GM12865 (cell line): Measurements from ENCODE around the gene GRK2.

Experiments used
- DNase-seq: peaks from one replicate; pipeline ENCODE4 v3.0.0; 2010; ENCODE audit warnings: low read depth
- H3K4me3 ChIP-seq: 2 replicates; pipeline ENCODE4 v1.5.1; 2011; ENCODE audit warnings: mild to moderate bottlenecking, low read depth, low read length, control low read depth
- CTCF ChIP-seq: IDR thresholded peaks from 2 replicates; pipeline ENCODE4 v1.5.1; 2011; ENCODE audit warnings: low read length, control low read depth, low read depth, inconsistent platforms; ENCODE audit not compliant: insufficient read depth; ENCODE audit errors: missing control alignments

Gene GRK2

GRCh38 chr11:67280788-67281551 lies 14.7 kb downstream of the GRK2 start:
- H3K4me3 ChIP-seq: no peak overlapping the region
- DNase-seq: no peak
- TF ChIP-seq CTCF: no peak

GRCh38 chr11:67281552-67282150 lies 15.4 kb downstream of the GRK2 start:
- no peak for TF ChIP-seq CTCF
- H3K4me3 ChIP-seq: no peak overlapping the region
- no peak for DNase-seq

- H3K4me3 ChIP-seq: no peak overlapping the region
- TF ChIP-seq CTCF: no peak
- DNase-seq: no peak
Observed at GRCh38 chr11:67282155-67282875, 16.0 kb downstream of the GRK2 start.

GRCh38 chr11:67282876-67283371 lies 16.7 kb downstream of the GRK2 start:
- TF ChIP-seq CTCF: no peak
- H3K4me3 ChIP-seq: no peak overlapping the region
- no peak for DNase-seq

- no peak for DNase-seq
- no peak overlapping the region for H3K4me3 ChIP-seq
- TF ChIP-seq CTCF: no peak
Observed at GRCh38 chr11:67283481-67283963, 17.2 kb downstream of the GRK2 start.

GRCh38 chr11:67284811-67285540 lies 18.7 kb downstream of the GRK2 start:
- no peak for DNase-seq
- H3K4me3 ChIP-seq: no peak overlapping the region
- TF ChIP-seq CTCF: no peak
